Immature natural killer cell (primary cell): ENCODE results near the gene SCCPDH. TPM values are rescaled to one million over a fixed set of nuclear protein-coding genes. Genes with fewer than 3 reads are reported as not detected.

ENCODE experiments used
- DNase-seq, 3 donors: peaks; one replicate each; pipeline ENCODE4 v3.0.0; 2022; ENCODE audit warnings: mixed read lengths in 1 of 3
- H3K27ac Mint-ChIP-seq, 6 donors: one replicate each; pipeline ENCODE4 v1.8.0; 2020; ENCODE audit warnings: mixed read lengths in 6 of 6, mild to moderate bottlenecking in 5 of 6, inconsistent platforms in 4 of 6, moderate library complexity in 3 of 6
- H3K27me3 Mint-ChIP-seq, 3 donors: one replicate each; pipeline ENCODE4 v1.8.0; 2020 to 2021; ENCODE audit warnings: low read depth in 3 of 3, mild to moderate bottlenecking in 3 of 3, mixed read lengths in 3 of 3, moderate library complexity in 3 of 3, inconsistent platforms in 1 of 3
- H3K36me3 Mint-ChIP-seq, 3 donors: one replicate each; pipeline ENCODE4 v1.8.0; 2020; ENCODE audit warnings: mixed read lengths in 3 of 3, inconsistent platforms in 2 of 3, mild to moderate bottlenecking in 2 of 3
- H3K4me1 Mint-ChIP-seq, 2 donors: one replicate each; pipeline ENCODE4 v1.8.0; 2020; ENCODE audit warnings: inconsistent platforms in 2 of 2, mild to moderate bottlenecking in 2 of 2, mixed read lengths in 2 of 2, moderate library complexity in 1 of 2
- H3K4me3 Mint-ChIP-seq, 5 donors: one replicate each; pipeline ENCODE4 v1.8.0; 2020; ENCODE audit warnings: mild to moderate bottlenecking in 5 of 5, mixed read lengths in 5 of 5, inconsistent platforms in 3 of 5, moderate library complexity in 3 of 5
- H3K9me3 Mint-ChIP-seq, 6 donors: one replicate each; pipeline ENCODE4 v1.8.0; 2020; ENCODE audit warnings: mild to moderate bottlenecking in 6 of 6, mixed read lengths in 6 of 6, inconsistent platforms in 4 of 6, moderate library complexity in 3 of 6
- polyA plus RNA-seq, 3 donors: library from polyadenylated mRNA; unstranded; fragments of 300-500 nt; fragmentation: Illumina TruSeq; gene quantifications; one replicate each; pipeline ENCODE4 v1.2.3, GENCODE V29; 2021

Gene SCCPDH
- polyA plus RNA-seq, 3 donors from 2014 or later: 21.0 to 35.6 (median 29.4) TPM

DNA sequence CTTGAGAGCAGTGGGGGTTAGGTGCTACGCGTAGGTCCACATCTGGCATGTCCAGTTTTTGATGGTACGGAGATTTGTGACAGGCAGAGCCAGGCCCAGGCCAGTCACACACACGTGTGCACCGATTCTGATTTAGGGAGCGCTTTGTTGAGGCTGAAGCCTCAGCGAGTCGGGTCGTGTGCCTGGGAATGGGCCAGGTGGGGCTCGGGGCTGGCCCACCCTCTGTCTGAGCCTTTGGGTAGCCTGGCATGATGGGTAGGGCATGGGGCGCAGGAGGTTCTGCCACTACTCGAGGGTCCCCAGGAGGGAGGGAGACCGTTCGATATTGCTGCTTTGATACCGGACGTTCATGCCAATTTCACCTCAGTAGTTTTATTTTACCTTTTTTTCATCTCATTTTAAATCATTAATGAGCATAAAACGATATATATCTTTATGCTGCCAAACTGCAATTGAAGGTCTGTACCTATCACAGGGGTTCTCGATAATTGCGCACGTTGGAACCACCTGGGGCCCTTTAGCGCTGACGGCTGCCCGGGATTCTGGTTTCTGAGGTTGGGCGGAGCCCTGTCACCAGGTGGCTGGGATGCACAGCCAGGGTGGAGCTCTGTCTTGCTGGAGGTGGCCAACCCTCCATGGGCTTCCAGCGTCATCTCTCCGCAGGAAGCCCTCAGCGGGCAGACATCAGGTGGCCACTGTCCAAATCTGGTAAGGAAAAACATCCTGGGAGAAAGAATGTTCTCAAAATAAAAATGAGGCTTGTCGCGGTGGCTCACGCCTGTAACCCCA lies 71.9 kb downstream of the SCCPDH start:
- Mint-ChIP-seq H3K27ac (no peak overlapping the region), H3K4me3 (no peak overlapping the region), H3K36me3 (no peaks in the 10 kb centered on the region), H3K4me1 (no peaks in the 10 kb centered on the region), H3K27me3 (peaks cover 0 to 4% (median 3%) of the 10 kb centered on the region in 3 donors), H3K9me3 (no peaks in the 10 kb centered on the region)
- DNase-seq: no peak

DNA sequence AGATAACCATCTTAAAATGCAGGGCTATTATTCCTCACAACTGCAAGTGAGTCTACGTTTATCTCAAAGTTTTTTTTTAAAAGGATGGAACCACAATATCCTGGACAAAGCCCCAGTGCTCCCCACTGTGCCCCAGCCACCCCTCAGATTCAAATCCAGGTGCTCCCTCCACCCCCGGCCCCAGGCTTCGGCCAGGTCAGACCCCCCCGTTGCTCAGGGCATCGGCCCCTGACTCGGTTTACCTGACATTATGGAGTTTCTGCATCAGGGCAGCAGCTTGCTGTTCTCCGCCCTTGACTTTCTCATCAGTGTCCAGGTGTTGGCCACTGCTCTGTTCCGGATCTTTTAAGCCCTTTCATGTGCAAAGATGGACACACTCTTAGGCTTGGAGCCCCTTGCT lies 72.9 kb downstream of the SCCPDH start:
- Mint-ChIP-seq H3K36me3 (no peaks in the 10 kb centered on the region), H3K9me3 (no peaks in the 10 kb centered on the region), H3K4me3 (no peak overlapping the region), H3K4me1 (no peaks in the 10 kb centered on the region), H3K27ac (no peak overlapping the region), H3K27me3 (peaks cover 0 to 7% (median 0%) of the 10 kb centered on the region in 3 donors)
- no peak for DNase-seq

DNA sequence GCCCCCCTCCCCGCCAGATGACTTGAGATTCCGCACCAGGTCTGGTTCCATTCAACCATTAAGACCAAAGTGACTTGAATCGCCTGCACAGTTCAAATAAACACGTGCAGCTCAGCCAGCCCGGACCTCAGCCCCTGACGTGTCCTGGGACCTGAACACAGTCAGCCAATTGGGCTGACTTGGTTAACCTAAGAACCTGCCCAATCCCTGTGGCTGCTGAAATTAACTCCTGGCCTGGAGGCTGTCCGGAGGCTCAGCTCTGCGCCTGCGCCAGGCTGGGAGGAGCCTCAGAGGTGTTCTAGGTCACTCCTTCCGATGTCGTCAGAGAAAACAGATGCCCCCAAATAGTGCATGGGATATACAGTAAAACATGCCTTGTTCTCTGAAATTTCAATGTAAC lies 73.4 kb downstream of the SCCPDH start:
- Mint-ChIP-seq H3K4me3 (no peak overlapping the region), H3K27ac (no peak overlapping the region), H3K4me1 (no peaks in the 10 kb centered on the region), H3K36me3 (no peaks in the 10 kb centered on the region), H3K9me3 (no peaks in the 10 kb centered on the region), H3K27me3 (peaks cover 0 to 8% (median 0%) of the 10 kb centered on the region in 3 donors)
- DNase-seq: no peak

DNA sequence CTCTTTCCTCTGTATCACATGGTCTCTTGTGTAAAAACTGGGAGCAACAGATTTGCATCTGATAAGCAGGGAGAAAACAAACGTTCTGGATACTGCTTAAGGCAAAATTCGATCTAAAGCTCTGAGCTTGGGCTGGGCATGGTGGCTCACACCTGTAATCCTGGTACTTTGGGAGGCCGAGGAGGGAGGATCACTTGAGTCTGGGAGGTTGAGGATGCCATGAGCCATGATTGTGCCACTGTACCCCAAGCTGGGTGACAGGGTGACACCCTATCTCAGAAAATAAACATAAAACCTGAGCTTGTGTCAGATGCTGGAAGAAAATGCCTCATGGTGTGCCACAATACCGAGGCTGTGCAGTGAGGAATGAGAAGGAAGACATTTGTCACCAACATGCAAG lies 73.9 kb downstream of the SCCPDH start:
- peaks cover 0 to 8% (median 4%) of the 10 kb centered on the region in 3 donors for H3K27me3 Mint-ChIP-seq
- H3K36me3 Mint-ChIP-seq: no peaks in the 10 kb centered on the region

DNA sequence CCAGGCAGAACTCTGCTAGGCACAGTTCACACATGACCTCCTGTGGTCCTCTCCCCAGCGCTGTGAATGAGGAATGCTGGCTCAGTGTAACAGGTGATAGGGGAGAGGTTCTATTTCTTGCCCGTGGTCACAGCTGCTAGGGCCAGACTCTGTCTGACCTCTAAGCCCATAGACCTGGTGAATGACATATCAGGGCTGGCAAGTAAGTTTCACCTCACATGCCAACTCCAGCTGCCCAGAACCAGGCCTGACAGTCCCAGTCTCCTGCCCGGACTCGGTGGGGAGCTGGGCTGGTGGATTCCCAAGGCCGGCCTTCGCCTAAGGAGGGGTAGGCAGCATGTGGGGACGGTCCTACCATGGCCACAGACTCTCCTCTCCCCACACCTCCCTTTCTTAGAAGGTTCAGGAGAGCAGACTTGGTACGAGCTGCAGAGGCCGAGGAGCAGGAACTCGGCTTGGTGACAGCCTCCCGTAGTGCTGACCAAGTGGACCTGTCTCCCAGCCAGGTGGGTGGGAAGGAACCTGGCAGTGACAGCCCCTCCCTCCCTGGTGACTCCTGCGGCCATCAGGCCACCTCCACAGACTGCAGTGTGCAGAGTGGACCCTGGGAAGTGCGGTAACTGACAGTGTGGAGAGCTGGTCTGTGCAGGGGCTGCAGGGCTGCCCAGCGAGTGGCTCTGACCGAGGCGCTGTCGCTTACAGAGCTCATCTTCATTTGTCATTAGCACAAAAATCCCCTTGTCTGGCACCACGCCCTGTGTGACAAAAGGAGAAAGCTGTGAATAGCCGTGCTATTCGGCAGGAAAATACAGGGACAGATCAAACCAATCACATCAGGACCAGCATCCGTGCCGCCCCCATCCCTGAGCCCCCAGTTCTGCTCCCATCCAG lies 74.6 kb downstream of the SCCPDH start:
- Mint-ChIP-seq H3K27ac (no peak overlapping the region), H3K27me3 (peaks cover 0 to 8% (median 4%) of the 10 kb centered on the region in 3 donors), H3K4me1 (no peaks in the 10 kb centered on the region), H3K9me3 (no peaks in the 10 kb centered on the region), H3K4me3 (no peak overlapping the region), H3K36me3 (no peaks in the 10 kb centered on the region)
- DNase-seq: no peak

More for the DNA sequence above, 73.9 kb downstream of the SCCPDH start:
- Mint-ChIP-seq H3K27ac (no peak overlapping the region), H3K4me3 (no peak overlapping the region), H3K9me3 (no peaks in the 10 kb centered on the region), H3K4me1 (no peaks in the 10 kb centered on the region)
- no peak for DNase-seq

DNA sequence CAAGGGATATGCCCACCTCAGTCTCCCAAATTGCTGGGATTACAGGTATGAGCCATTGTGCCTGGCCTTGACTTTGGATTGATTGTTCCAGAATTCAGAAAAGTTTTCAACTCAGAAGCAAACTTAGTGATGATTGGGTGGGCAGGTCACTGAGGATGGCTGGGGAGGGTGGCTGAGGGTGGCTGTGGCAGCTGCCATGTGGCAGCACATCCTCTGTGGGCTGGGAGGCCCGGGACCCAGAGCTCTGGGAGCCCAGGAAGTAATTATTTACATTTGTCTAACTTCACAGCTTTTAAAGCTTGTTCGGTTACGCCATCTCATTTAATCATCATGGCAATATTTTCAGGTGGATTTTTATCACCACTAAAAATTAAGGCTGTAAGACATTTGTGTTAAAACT lies 76.1 kb downstream of the SCCPDH start:
- Mint-ChIP-seq H3K36me3 (no peaks in the 10 kb centered on the region), H3K27ac (no peak overlapping the region), H3K4me1 (no peaks in the 10 kb centered on the region), H3K4me3 (no peak overlapping the region), H3K27me3 (peaks cover 0 to 8% (median 4%) of the 10 kb centered on the region in 3 donors), H3K9me3 (no peaks in the 10 kb centered on the region)
- no peak for DNase-seq

DNA sequence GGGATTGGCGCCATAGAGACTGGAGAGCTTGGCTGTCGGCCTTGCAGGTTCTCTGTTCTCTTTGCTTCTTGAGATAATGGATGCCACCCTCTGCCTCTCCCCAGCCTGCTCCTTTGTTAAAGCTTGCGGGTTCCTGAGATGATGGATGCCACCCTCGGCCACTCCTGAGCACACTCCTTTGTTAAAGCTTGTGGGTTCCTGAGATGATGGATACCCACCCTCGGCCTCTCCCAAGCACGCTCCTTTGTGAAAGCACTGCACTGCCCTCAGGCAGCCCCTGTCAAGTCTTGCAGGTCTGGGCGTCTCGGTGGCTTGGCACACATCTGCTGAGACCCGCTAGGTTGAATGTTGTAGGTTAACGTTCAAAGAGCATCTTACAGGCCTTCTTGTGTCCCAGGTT lies 76.5 kb downstream of the SCCPDH start:
- H3K27ac Mint-ChIP-seq: no peak overlapping the region
- no peaks in the 10 kb centered on the region for H3K36me3 Mint-ChIP-seq
- peaks cover 0 to 8% (median 5%) of the 10 kb centered on the region in 3 donors for H3K27me3 Mint-ChIP-seq
- H3K9me3 Mint-ChIP-seq: no peaks in the 10 kb centered on the region
- no peak overlapping the region for H3K4me3 Mint-ChIP-seq
- no peak for DNase-seq
- no peaks in the 10 kb centered on the region for H3K4me1 Mint-ChIP-seq

DNA sequence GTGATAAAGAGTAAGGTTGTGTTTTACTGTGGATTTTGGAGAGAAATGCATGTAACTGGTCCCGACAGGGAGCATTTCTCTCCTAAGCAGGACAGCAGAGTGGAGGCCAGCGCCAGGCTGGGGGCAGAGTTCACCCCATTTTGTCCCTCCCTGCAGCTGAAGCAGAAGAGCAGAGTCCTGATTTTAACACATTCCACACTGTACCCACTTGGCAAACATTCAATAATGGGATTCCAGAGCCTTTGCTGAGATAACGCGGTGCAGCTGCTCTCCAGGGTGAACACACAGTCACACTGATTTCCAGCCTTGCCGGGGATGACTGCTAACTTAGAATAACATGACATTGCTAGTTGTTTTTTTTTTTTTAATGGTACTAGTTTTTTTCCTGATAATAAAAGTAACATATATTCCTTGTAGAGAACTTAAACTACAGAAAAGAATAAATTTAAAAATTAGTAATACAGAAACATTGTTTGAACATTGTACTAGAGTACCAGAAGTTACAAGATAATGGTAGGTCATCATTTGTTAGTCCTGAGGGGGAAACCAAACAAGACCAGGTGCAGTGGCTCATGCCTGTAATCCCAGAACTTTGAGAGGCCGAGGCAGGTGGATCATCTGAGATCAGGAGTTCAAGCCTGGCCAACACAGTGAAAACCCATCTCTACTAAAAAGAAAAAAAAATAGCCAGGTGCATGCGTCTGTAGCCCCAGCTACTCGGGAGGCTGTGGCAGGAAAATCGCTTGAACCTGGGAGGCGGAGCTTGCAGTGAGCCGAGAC lies 77.2 kb downstream of the SCCPDH start:
- no peak for DNase-seq
- Mint-ChIP-seq H3K27ac (no peak overlapping the region), H3K9me3 (no peaks in the 10 kb centered on the region), H3K36me3 (no peaks in the 10 kb centered on the region), H3K4me3 (no peak overlapping the region), H3K4me1 (no peaks in the 10 kb centered on the region), H3K27me3 (peaks cover 0 to 8% (median 6%) of the 10 kb centered on the region in 3 donors)

DNA sequence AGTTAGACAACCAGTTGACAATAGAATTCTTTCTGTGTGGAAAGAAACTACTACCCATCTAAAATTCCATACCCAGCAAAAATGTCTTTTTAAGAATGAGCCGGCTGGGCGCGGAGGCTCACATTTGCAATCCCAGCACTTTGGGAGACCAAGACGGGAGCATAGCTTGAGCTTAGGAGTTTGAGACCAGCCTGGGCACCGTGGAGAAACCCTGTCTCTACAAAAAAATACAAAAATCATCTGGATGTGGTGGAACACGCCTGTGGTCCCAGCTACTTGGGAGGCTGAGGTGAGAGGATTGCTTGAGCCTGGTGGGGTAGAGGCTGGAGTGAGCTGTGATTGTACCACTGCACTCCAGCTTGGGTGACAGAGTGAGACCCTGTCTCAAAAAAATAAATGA lies 79.2 kb downstream of the SCCPDH start:
- Mint-ChIP-seq H3K27me3 (peaks cover 0 to 6% (median 5%) of the 10 kb centered on the region in 3 donors), H3K27ac (no peak overlapping the region), H3K4me1 (no peaks in the 10 kb centered on the region), H3K36me3 (no peaks in the 10 kb centered on the region), H3K4me3 (no peak overlapping the region), H3K9me3 (no peaks in the 10 kb centered on the region)
- no peak for DNase-seq

DNA sequence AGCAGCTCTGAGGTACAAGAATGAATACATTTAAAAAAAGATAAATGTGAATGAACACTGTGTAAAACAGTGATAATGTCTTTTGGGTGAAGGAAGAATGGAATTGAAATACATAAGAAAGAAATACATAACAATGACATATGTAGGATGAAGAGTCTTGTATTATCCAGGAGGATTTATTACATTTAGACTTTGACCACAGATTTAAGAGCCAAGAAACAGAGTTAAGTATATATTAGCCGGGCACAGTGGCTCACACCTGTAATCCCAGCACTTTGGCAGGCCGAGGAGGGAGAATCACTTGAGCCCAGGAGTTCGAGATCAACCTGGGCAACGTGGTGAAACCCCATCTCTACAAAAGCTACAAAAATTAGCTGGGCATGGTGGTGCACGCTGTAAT lies 79.7 kb downstream of the SCCPDH start:
- Mint-ChIP-seq H3K27me3 (peaks cover 0 to 6% (median 5%) of the 10 kb centered on the region in 3 donors), H3K4me1 (no peaks in the 10 kb centered on the region), H3K9me3 (no peaks in the 10 kb centered on the region), H3K4me3 (no peak overlapping the region), H3K27ac (no peak overlapping the region), H3K36me3 (no peaks in the 10 kb centered on the region)
- DNase-seq: no peak

DNA sequence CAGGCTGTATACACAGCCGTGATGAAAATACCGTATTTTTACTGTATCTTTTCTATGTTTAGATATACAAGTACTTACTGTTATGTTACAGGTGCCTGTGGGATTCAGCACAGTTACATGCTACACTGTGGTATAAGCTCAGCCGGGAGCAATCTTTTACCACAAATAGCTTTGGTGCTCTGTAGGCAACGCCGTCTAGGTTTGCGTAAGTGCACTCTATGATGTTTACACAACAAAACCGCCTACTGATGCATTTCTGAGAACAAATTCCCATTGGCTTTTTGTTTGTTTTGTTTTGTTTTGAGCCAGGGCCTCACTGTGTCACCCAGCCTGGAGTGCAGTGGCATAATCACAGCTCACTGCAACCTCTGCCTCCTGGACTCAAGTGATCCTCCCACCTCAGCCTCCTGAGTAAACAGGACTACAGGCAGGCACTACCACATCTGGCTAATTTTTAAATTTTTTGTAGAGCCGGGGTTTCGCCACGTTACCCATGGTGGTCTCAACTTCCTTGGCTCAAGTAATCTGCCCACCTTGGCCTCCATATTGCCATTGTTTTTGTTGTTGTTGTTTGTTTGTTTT lies 81.0 kb downstream of the SCCPDH start:
- Mint-ChIP-seq H3K36me3 (no peaks in the 10 kb centered on the region), H3K27ac (no peak overlapping the region), H3K4me3 (no peak overlapping the region), H3K27me3 (peaks cover 0 to 6% (median 5%) of the 10 kb centered on the region in 3 donors), H3K4me1 (no peaks in the 10 kb centered on the region), H3K9me3 (no peaks in the 10 kb centered on the region)
- no peak for DNase-seq

DNA sequence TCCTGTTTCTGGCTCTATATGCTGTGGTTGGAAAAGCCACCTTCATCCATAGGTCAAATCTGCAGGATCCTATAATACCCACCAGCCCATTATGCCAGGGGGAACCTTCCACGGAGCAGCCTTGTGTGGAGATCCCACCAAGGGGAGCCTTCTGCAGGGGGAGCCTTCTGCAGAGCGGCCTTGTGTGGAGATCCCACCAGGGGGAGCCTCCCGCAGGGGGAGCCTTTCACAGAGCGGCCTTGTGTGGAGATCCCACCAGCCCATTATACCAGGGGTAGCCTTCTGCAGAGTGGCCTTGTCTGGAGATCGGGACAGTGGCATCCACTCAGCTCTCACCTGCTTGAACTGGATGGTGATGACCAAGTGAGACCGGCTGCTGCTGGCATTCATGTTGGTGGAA lies 85.3 kb downstream of the SCCPDH start:
- H3K27ac Mint-ChIP-seq: no peak overlapping the region
- H3K36me3 Mint-ChIP-seq: no peaks in the 10 kb centered on the region
- H3K27me3 Mint-ChIP-seq: peaks cover 0 to 5% (median under 1%) of the 10 kb centered on the region in 3 donors
- no peaks in the 10 kb centered on the region for H3K4me1 Mint-ChIP-seq
- no peak for DNase-seq
- H3K9me3 Mint-ChIP-seq: peaks cover 0 to 2% (median 0%) of the 10 kb centered on the region in 6 donors
- no peak overlapping the region for H3K4me3 Mint-ChIP-seq

DNA sequence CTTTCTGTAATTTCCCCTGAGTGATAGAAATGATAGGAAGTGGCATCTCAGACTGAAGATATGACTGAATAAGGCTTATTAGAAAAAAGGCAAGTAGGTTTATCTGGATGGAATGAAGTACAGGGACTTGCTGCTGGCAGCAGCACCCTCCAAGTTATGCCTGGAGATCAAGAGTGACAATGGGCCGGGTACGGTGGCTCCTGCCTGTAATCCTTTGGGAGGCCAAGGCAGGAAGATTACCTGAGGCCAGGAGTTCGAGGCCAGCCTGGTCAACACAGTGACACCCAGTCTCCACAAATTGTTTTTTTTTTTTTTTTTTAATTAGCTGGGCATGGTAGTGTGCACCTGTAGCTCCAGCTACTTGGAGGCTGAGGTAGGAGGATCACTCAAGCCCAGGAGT lies 87.8 kb downstream of the SCCPDH start:
- peaks cover 0 to 2% (median 0%) of the 10 kb centered on the region in 6 donors for H3K9me3 Mint-ChIP-seq
- DNase-seq: no peak
- peaks cover 15 to 24% of the 10 kb centered on the region in 2 donors for H3K4me1 Mint-ChIP-seq
- H3K36me3 Mint-ChIP-seq: no peaks in the 10 kb centered on the region
- no peak overlapping the region for H3K4me3 Mint-ChIP-seq
- no peak overlapping the region for H3K27ac Mint-ChIP-seq
- H3K27me3 Mint-ChIP-seq: peaks cover 1 to 4% (median 4%) of the 10 kb centered on the region in 3 donors
